Sigmoid colon (tissue), 4 donors: Measurements from ENCODE around the gene STK40.

Experiments
- CTCF ChIP-seq, 4 experiments: fragments of 450-650 bp in 3 of 4; fragments of 200-600 bp in 1 of 4; IDR thresholded peaks; one replicate each; pipeline ENCODE4 v1.5.1; 2016 to 2019; ENCODE audit warnings: antibody characterized with exemption in 4 of 4, mild to moderate bottlenecking in 3 of 4, moderate library complexity in 2 of 4
- EP300 ChIP-seq, 4 donors: sonication (generic); formaldehyde crosslinking; IDR thresholded peaks; one replicate each; pipeline ENCODE4 v1.6.1; 2017; ENCODE audit warnings: antibody characterized with exemption in 4 of 4
- POLR2AphosphoS5 ChIP-seq, 4 donors: sonication (generic); formaldehyde crosslinking; IDR thresholded peaks; one replicate each; pipeline ENCODE4 v1.6.1; 2017; ENCODE audit warnings: antibody characterized with exemption in 4 of 4

- TF ChIP-seq CTCF (IDR thresholded peaks at IDR 0.05) (no peak), POLR2AphosphoS5 (IDR thresholded peaks at IDR 0.05) (no peak), EP300 (IDR thresholded peaks at IDR 0.05) (no peak)
Observed at GRCh38 chr1:36400514-36400824, 14.7 kb upstream of the STK40 start.
